ENCODE results near the gene EFTUD2.
"Not testable (repeated sequence)": the region's sequence is repeated elsewhere in the genome, so short reads cannot be mapped to it uniquely, and the experiment has no call there.

The EFTUD2 gene

GRCh38 chr17:44899074-44899782 is at the start of gene EFTUD2:
Gene EFTUD2 (minus strand): TSS chr17:44899445. CDS start chr17:44894521, 4,924 bp downstream.
- peak; percentile 90 for DNase-seq

GRCh38 chr17:44948315-44948795 is 49.1 kb upstream of the EFTUD2 start:
- DNase-seq, result no peak

- DNase-seq, result peak; percentile 95
Measured at GRCh38 chr17:44947461-44948314, 48.4 kb upstream of the EFTUD2 start, which contains the start of gene KIF18B. Gene KIF18B (minus strand): TSS chr17:44947773. CDS start chr17:44936344, 11,429 bp downstream.

GRCh38 chr17:44945652-44946051 is 46.4 kb upstream of the EFTUD2 start:
- not testable (repeated sequence) for DNase-seq

GRCh38 chr17:44942456-44942855 is 43.2 kb upstream of the EFTUD2 start:
- peak; percentile 15 for DNase-seq

- no peak for DNase-seq
Measured at GRCh38 chr17:44941712-44942331, 42.6 kb upstream of the EFTUD2 start.

- no peak for DNase-seq
Measured at GRCh38 chr17:44940768-44941167, 41.5 kb upstream of the EFTUD2 start.

- no peak for DNase-seq
Measured at GRCh38 chr17:44940317-44940716, 41.1 kb upstream of the EFTUD2 start.

- no peak for DNase-seq
Measured at GRCh38 chr17:44935116-44935515, 35.9 kb upstream of the EFTUD2 start.

GRCh38 chr17:44934745-44935105 is 35.5 kb upstream of the EFTUD2 start:
- no peak for DNase-seq

GRCh38 chr17:44933824-44934744 is 34.8 kb upstream of the EFTUD2 start:
- no peak for DNase-seq

GRCh38 chr17:44932787-44933097 is 33.5 kb upstream of the EFTUD2 start:
- no peak for DNase-seq

- no peak for DNase-seq
Measured at GRCh38 chr17:44932096-44932786, 33.0 kb upstream of the EFTUD2 start.

- DNase-seq, result no peak
Measured at GRCh38 chr17:44931376-44931775, 32.1 kb upstream of the EFTUD2 start.

- no peak for DNase-seq
Measured at GRCh38 chr17:44930667-44931066, 31.4 kb upstream of the EFTUD2 start.

GRCh38 chr17:44928950-44929720 is 29.9 kb upstream of the EFTUD2 start:
- no peak for DNase-seq

GRCh38 chr17:44928136-44928535 is 28.9 kb upstream of the EFTUD2 start:
- DNase-seq, result no peak

GRCh38 chr17:44927696-44928095 is 28.5 kb upstream of the EFTUD2 start:
- DNase-seq, result no peak

- no peak for DNase-seq
Measured at GRCh38 chr17:44926821-44927525, 27.7 kb upstream of the EFTUD2 start.

Data from DMS79 treated with DMSO at 0.1 percent for 48 hours (cell line).